GM12878 (cell line): ENCODE results near the gene TMEM131L. TPM values are rescaled to one million over a fixed set of nuclear protein-coding genes. Genes with fewer than 3 reads are reported as not detected.

Source experiments
- CHD1 ChIP-seq: IDR thresholded peaks from 2 replicates; pipeline ENCODE4 v1.6.1; 2012; ENCODE audit warnings: low read depth, low read length, improper control_type of control experiment
- CREM ChIP-seq: IDR thresholded peaks from 2 replicates; pipeline ENCODE4 v1.6.1; 2014; ENCODE audit warnings: antibody characterized with exemption, low read depth
- DPF2 ChIP-seq: fragments of 450-650 bp; IDR thresholded peaks from 2 replicates; pipeline ENCODE4 v1.6.1; 2017; ENCODE audit warnings: mild to moderate bottlenecking
- EGR1 ChIP-seq, 2 experiments: IDR thresholded peaks; 1 replicate in 1 of 2; 2 replicates in 1 of 2; pipeline ENCODE4 v1.6.1; 2011 to 2012; ENCODE audit warnings: low read depth in 2 of 2, low read length in 2 of 2, borderline replicate concordance in 1 of 2, mild to moderate bottlenecking in 1 of 2, moderate library complexity in 1 of 2
- HDGF ChIP-seq: fragments of 450-650 bp; IDR thresholded peaks from 2 replicates; pipeline ENCODE4 v1.6.1; 2016; ENCODE audit warnings: antibody characterized with exemption
- IRF4 ChIP-seq: IDR thresholded peaks from 2 replicates; pipeline ENCODE4 v1.6.1; 2011; ENCODE audit warnings: low read depth, low read length
- NRF1 ChIP-seq: conservative IDR thresholded peaks from 2 replicates; pipeline ENCODE4 v1.6.1; 2011; ENCODE audit warnings: mild to moderate bottlenecking, low read depth, low read length, improper control_type of control experiment
- POU2F2 ChIP-seq: IDR thresholded peaks from 3 replicates; pipeline ENCODE4 v1.6.1; 2011; ENCODE audit warnings: low read depth, mild to moderate bottlenecking, low read length, borderline replicate concordance
- SPI1 ChIP-seq: IDR thresholded peaks from 2 replicates; pipeline ENCODE4 v1.6.1; 2011; ENCODE audit warnings: low read depth, mild to moderate bottlenecking, low read length, moderate library complexity, borderline replicate concordance; ENCODE audit not compliant: insufficient read depth
- STAT1 ChIP-seq: fragments of 450-650 bp; conservative IDR thresholded peaks from 2 replicates; pipeline ENCODE4 v1.6.1; 2014; ENCODE audit warnings: antibody characterized with exemption, mild to moderate bottlenecking
- TARDBP ChIP-seq: IDR thresholded peaks from 2 replicates; pipeline ENCODE4 v1.6.1; 2016; ENCODE audit warnings: borderline replicate concordance
- TCF3 ChIP-seq: IDR thresholded peaks from 2 replicates; pipeline ENCODE4 v1.6.1; 2012; ENCODE audit warnings: low read depth, mild to moderate bottlenecking, low read length, borderline replicate concordance; ENCODE audit not compliant: insufficient read depth
- ZSCAN29 ChIP-seq: fragments of 450-650 bp; IDR thresholded peaks from 2 replicates; pipeline ENCODE4 v1.6.1; 2017; ENCODE audit warnings: mild to moderate bottlenecking, moderate library complexity
- polyA plus RNA-seq, 11 experiments: library from polyadenylated mRNA; depleted of rRNA in 4 of 11; unstranded in 6 of 11; stranded (reverse) in 5 of 11; fragments of >200 nt; fragmentation: Nextera tagmentation in 4 of 11; fragmentation: Illumina TruSeq in 1 of 11; extraction: Ambion mirVana in 4 of 11; extraction: Trizol in 1 of 11; gene quantifications; 1 replicate in 1 of 11; 2 replicates in 10 of 11; pipeline versions ENCODE4 v1.2.1 to v1.2.3, GENCODE V29; 2011 to 2016; ENCODE audit warnings: inconsistent platforms in 2 of 11, missing spikeins in 2 of 11, low read depth in 1 of 11
- total RNA-seq, 4 experiments: library from RNA; depleted of rRNA in 3 of 4; stranded (reverse); fragments of >200 nt in 3 of 4; fragmentation: Illumina TruSeq in 1 of 4; extraction: Trizol in 1 of 4; gene quantifications; 2 replicates each; pipeline versions ENCODE4 v1.2.1 to v1.2.3, GENCODE V29; 2013 to 2021
- TF ChIP-seq, protein P1 (sequence below): fragments of 450-650 bp; IDR thresholded peaks from 2 replicates; pipeline ENCODE4 v1.6.1; 2014; ENCODE audit warnings: mild to moderate bottlenecking
- TF ChIP-seq, protein P2 (sequence below): fragments of 450-650 bp; IDR thresholded peaks from 2 replicates; pipeline ENCODE4 v1.6.1; 2018; ENCODE audit warnings: borderline replicate concordance, mild to moderate bottlenecking; ENCODE audit not compliant: partially characterized antibody
- TF ChIP-seq, protein P3 (sequence below): fragments of 450-650 bp; IDR thresholded peaks from 2 replicates; pipeline ENCODE4 v1.6.1; 2018; ENCODE audit warnings: mild to moderate bottlenecking, low read depth, moderate library complexity; ENCODE audit not compliant: partially characterized antibody
- TF ChIP-seq, protein P4 (sequence below): IDR thresholded peaks from 2 replicates; pipeline ENCODE4 v1.6.1; 2012; ENCODE audit warnings: improper control_type of control experiment, low read depth, low read length; ENCODE audit not compliant: insufficient replicate concordance

TMEM131L gene
- total and polyA plus RNA-seq, 10 of the 15 experiments (the other 5 are each of a cell fraction or from before 2014, with no cell fraction given) = 8.5 to 101 (median 74.4) TPM

DNA sequence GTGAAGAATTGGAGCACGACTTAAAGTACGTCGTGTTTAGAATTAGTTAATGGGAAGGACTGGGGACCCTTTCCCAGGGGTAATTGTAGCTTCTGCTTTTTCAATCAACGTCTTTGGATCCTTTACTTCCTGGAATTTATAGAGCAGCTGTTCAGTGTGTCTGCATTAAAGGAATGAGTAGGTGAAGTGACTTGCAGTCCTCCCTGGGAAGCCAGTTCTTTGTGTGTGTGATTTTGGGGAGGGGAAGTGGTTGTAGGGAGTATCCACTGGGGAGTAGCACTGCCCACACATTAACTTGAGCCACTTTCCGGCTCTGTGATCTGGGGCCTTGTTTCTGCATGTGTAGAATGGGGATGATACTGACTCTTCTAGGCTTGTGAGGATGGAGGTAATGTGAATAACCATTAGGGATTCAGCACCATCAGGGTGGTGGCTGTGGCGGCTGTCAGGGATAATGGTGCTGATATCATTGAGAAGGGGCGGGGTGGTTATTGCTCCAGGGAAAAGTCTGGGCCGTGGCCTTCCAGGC lies 54.7 kb downstream of the TMEM131L start (continued):
- TF ChIP-seq, protein P1, sequence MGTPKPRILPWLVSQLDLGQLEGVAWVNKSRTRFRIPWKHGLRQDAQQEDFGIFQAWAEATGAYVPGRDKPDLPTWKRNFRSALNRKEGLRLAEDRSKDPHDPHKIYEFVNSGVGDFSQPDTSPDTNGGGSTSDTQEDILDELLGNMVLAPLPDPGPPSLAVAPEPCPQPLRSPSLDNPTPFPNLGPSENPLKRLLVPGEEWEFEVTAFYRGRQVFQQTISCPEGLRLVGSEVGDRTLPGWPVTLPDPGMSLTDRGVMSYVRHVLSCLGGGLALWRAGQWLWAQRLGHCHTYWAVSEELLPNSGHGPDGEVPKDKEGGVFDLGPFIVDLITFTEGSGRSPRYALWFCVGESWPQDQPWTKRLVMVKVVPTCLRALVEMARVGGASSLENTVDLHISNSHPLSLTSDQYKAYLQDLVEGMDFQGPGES = no peak
- TF ChIP-seq, protein P2, sequence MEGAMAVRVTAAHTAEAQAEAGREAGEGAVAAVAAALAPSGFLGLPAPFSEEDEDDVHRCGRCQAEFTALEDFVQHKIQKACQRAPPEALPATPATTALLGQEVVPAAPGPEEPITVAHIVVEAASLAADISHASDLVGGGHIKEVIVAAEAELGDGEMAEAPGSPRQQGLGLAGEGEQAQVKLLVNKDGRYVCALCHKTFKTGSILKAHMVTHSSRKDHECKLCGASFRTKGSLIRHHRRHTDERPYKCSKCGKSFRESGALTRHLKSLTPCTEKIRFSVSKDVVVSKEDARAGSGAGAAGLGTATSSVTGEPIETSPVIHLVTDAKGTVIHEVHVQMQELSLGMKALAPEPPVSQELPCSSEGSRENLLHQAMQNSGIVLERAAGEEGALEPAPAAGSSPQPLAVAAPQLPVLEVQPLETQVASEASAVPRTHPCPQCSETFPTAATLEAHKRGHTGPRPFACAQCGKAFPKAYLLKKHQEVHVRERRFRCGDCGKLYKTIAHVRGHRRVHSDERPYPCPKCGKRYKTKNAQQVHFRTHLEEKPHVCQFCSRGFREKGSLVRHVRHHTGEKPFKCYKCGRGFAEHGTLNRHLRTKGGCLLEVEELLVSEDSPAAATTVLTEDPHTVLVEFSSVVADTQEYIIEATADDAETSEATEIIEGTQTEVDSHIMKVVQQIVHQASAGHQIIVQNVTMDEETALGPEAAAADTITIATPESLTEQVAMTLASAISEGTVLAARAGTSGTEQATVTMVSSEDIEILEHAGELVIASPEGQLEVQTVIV = no peak
- TF ChIP-seq TCF3 = no peak
- no peak; the same call in 1 of the 2 replicates for TF ChIP-seq DPF2
- TF ChIP-seq SPI1 = peak; percentile 79; the same call in 1 of the 2 replicates
- 0 out of 2 replicates have a peak, but pooled peaks have one; percentile 48 for TF ChIP-seq IRF4
- TF ChIP-seq, protein P3, sequence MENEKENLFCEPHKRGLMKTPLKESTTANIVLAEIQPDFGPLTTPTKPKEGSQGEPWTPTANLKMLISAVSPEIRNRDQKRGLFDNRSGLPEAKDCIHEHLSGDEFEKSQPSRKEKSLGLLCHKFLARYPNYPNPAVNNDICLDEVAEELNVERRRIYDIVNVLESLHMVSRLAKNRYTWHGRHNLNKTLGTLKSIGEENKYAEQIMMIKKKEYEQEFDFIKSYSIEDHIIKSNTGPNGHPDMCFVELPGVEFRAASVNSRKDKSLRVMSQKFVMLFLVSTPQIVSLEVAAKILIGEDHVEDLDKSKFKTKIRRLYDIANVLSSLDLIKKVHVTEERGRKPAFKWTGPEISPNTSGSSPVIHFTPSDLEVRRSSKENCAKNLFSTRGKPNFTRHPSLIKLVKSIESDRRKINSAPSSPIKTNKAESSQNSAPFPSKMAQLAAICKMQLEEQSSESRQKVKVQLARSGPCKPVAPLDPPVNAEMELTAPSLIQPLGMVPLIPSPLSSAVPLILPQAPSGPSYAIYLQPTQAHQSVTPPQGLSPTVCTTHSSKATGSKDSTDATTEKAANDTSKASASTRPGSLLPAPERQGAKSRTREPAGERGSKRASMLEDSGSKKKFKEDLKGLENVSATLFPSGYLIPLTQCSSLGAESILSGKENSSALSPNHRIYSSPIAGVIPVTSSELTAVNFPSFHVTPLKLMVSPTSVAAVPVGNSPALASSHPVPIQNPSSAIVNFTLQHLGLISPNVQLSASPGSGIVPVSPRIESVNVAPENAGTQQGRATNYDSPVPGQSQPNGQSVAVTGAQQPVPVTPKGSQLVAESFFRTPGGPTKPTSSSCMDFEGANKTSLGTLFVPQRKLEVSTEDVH = no peak
- TF ChIP-seq TARDBP = no peak
- TF ChIP-seq NRF1 = no peak
- TF ChIP-seq ZSCAN29 = no peak
- TF ChIP-seq CREM = no peak; the same call in 1 of the 2 replicates
- TF ChIP-seq HDGF = no peak; the same call in none of the 2 replicates
- TF ChIP-seq CHD1 = no peak
- TF ChIP-seq, protein P4, sequence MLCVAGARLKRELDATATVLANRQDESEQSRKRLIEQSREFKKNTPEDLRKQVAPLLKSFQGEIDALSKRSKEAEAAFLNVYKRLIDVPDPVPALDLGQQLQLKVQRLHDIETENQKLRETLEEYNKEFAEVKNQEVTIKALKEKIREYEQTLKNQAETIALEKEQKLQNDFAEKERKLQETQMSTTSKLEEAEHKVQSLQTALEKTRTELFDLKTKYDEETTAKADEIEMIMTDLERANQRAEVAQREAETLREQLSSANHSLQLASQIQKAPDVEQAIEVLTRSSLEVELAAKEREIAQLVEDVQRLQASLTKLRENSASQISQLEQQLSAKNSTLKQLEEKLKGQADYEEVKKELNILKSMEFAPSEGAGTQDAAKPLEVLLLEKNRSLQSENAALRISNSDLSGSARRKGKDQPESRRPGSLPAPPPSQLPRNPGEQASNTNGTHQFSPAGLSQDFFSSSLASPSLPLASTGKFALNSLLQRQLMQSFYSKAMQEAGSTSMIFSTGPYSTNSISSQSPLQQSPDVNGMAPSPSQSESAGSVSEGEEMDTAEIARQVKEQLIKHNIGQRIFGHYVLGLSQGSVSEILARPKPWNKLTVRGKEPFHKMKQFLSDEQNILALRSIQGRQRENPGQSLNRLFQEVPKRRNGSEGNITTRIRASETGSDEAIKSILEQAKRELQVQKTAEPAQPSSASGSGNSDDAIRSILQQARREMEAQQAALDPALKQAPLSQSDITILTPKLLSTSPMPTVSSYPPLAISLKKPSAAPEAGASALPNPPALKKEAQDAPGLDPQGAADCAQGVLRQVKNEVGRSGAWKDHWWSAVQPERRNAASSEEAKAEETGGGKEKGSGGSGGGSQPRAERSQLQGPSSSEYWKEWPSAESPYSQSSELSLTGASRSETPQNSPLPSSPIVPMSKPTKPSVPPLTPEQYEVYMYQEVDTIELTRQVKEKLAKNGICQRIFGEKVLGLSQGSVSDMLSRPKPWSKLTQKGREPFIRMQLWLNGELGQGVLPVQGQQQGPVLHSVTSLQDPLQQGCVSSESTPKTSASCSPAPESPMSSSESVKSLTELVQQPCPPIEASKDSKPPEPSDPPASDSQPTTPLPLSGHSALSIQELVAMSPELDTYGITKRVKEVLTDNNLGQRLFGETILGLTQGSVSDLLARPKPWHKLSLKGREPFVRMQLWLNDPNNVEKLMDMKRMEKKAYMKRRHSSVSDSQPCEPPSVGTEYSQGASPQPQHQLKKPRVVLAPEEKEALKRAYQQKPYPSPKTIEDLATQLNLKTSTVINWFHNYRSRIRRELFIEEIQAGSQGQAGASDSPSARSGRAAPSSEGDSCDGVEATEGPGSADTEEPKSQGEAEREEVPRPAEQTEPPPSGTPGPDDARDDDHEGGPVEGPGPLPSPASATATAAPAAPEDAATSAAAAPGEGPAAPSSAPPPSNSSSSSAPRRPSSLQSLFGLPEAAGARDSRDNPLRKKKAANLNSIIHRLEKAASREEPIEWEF = peak; percentile 81
- TF ChIP-seq EGR1 (IDR thresholded peaks at IDR 0.05; ENCODE audit: borderline replicate concordance in 1 of 2, low read depth in 2 of 2, low read length in 2 of 2) = peak in 1 of 2 experiments; percentile 60; a peak in 1 of 3 replicates
- no peak for TF ChIP-seq STAT1
- no peak; the same call in 2 of the 3 replicates for TF ChIP-seq POU2F2
